HepG2 (cell line): ENCODE results near the gene TMEM198. TPM values are rescaled to one million over a fixed set of nuclear protein-coding genes. Genes with fewer than 3 reads are reported as not detected.
A peak's percentile ranks its signal among the peaks of the same experiment; 100 is the strongest.

ENCODE experiments used
- AGO1 ChIP-seq: fragments of 200-400 bp; formaldehyde crosslinking; IDR thresholded peaks from 2 replicates; pipeline ENCODE4 v1.6.1; 2017; ENCODE audit warnings: mild to moderate bottlenecking, low read depth, low read length, moderate library complexity; ENCODE audit not compliant: poor library complexity, severe bottlenecking
- ARHGAP35 ChIP-seq: sonication (generic); formaldehyde crosslinking; IDR thresholded peaks from 2 replicates; pipeline ENCODE4 v1.9.0; 2022; ENCODE audit warnings: mild to moderate bottlenecking, inconsistent platforms, moderate library complexity, missing genetic modification reagents, borderline replicate concordance
- CAMTA2 ChIP-seq: sonication (generic); formaldehyde crosslinking; IDR thresholded peaks from 2 replicates; pipeline ENCODE4 v1.4.0; 2020; ENCODE audit warnings: mild to moderate bottlenecking, missing genetic modification reagents, borderline replicate concordance
- CSRNP2 ChIP-seq: sonication (generic); formaldehyde crosslinking; conservative IDR thresholded peaks from 2 replicates; pipeline ENCODE4 v1.8.0; 2022; ENCODE audit warnings: low read depth, missing genetic modification reagents
- EEA1 ChIP-seq: sonication (generic); formaldehyde crosslinking; IDR thresholded peaks from 2 replicates; pipeline ENCODE4 v1.5.1; 2020; ENCODE audit warnings: mild to moderate bottlenecking, missing genetic modification reagents, borderline replicate concordance
- HOXA7 ChIP-seq: sonication (generic); formaldehyde crosslinking; IDR thresholded peaks from 2 replicates; pipeline ENCODE4 v1.8.1; 2022; ENCODE audit warnings: mild to moderate bottlenecking, missing genetic modification reagents, moderate library complexity
- ISX ChIP-seq: sonication (generic); formaldehyde crosslinking; conservative IDR thresholded peaks from 2 replicates; pipeline ENCODE4 v1.5.0; 2020; ENCODE audit warnings: missing genetic modification reagents
- JUND ChIP-seq: sonication (generic); formaldehyde crosslinking; IDR thresholded peaks from 2 replicates; pipeline ENCODE4 v1.8.0; 2022; ENCODE audit warnings: mild to moderate bottlenecking, missing genetic modification reagents
- MEIS1 ChIP-seq: sonication (generic); formaldehyde crosslinking; IDR thresholded peaks from 2 replicates; pipeline ENCODE4 v1.9.0; 2021; ENCODE audit warnings: mild to moderate bottlenecking, missing genetic modification reagents, moderate library complexity, borderline replicate concordance
- MTA3 ChIP-seq: sonication (generic); formaldehyde crosslinking; IDR thresholded peaks from 2 replicates; pipeline ENCODE4 v1.4.0; 2020; ENCODE audit warnings: missing genetic modification reagents
- NFKBIZ ChIP-seq: IDR thresholded peaks from 2 replicates; pipeline ENCODE4 v1.6.1; 2018; ENCODE audit warnings: missing genetic modification reagents, missing compliant biosample characterization
- SMARCC2 ChIP-seq: fragments of 450-650 bp; IDR thresholded peaks from 2 replicates; pipeline ENCODE4 v1.6.1; 2017; ENCODE audit warnings: antibody characterized with exemption, mild to moderate bottlenecking
- SRSF9 ChIP-seq: fragments of 200-400 bp; formaldehyde crosslinking; IDR thresholded peaks from 2 replicates; pipeline ENCODE4 v1.6.1; 2018; ENCODE audit warnings: borderline replicate concordance, mild to moderate bottlenecking, low read depth, low read length; ENCODE audit not compliant: insufficient read depth, poor library complexity, severe bottlenecking
- THAP11 ChIP-seq: IDR thresholded peaks from 2 replicates; pipeline ENCODE4 v1.6.1; 2016; ENCODE audit warnings: missing biosample characterization, missing genetic modification reagents
- YEATS4 ChIP-seq: sonication (generic); formaldehyde crosslinking; IDR thresholded peaks from 2 replicates; pipeline ENCODE4 v1.4.0; 2020; ENCODE audit warnings: missing genetic modification reagents, borderline replicate concordance
- ZBTB26 ChIP-seq: IDR thresholded peaks from 2 replicates; pipeline ENCODE4 v1.6.1; 2016; ENCODE audit warnings: missing compliant biosample characterization, missing genetic modification reagents, borderline replicate concordance
- ZKSCAN5 ChIP-seq: sonication (generic); formaldehyde crosslinking; IDR thresholded peaks from 2 replicates; pipeline ENCODE4 v1.5.1; 2020; ENCODE audit warnings: mild to moderate bottlenecking, missing genetic modification reagents
- ZNF17 ChIP-seq: sonication (generic); formaldehyde crosslinking; IDR thresholded peaks from 2 replicates; pipeline ENCODE4 v1.5.0; 2020; ENCODE audit warnings: mild to moderate bottlenecking, missing genetic modification reagents
- ZNF253 ChIP-seq: sonication (generic); formaldehyde crosslinking; IDR thresholded peaks from 2 replicates; pipeline ENCODE4 v1.8.0; 2022; ENCODE audit warnings: mild to moderate bottlenecking, missing genetic modification reagents, borderline replicate concordance
- ZNF264 ChIP-seq: sonication (generic); formaldehyde crosslinking; IDR thresholded peaks from 2 replicates; pipeline ENCODE4 v1.4.0; 2020; ENCODE audit warnings: missing genetic modification reagents
- ZNF317 ChIP-seq: sonication (generic); formaldehyde crosslinking; IDR thresholded peaks from 2 replicates; pipeline ENCODE4 v1.5.0; 2020; ENCODE audit warnings: mild to moderate bottlenecking, missing genetic modification reagents
- ZNF569 ChIP-seq: sonication (generic); formaldehyde crosslinking; IDR thresholded peaks from 2 replicates; pipeline ENCODE4 v1.5.0; 2020; ENCODE audit warnings: mild to moderate bottlenecking, missing genetic modification reagents, moderate library complexity, borderline replicate concordance
- ZNF713 ChIP-seq: sonication (generic); formaldehyde crosslinking; IDR thresholded peaks from 2 replicates; pipeline ENCODE4 v1.4.0; 2020; ENCODE audit warnings: mild to moderate bottlenecking, missing genetic modification reagents
- ZNF768 ChIP-seq: sonication (generic); formaldehyde crosslinking; IDR thresholded peaks from 2 replicates; pipeline ENCODE4 v1.4.0; 2020; ENCODE audit warnings: missing genetic modification reagents
- polyA plus RNA-seq, 8 experiments: library from polyadenylated mRNA; depleted of rRNA in 3 of 8; stranded (reverse) in 7 of 8; unstranded in 1 of 8; fragments of >200 nt; fragmentation: Illumina TruSeq in 4 of 8; extraction: Trizol in 4 of 8; gene quantifications; 2 replicates each; pipeline versions ENCODE4 v1.2.1 to v1.2.3, GENCODE V29; 2011 to 2016; ENCODE audit warnings: low read depth in 4 of 8, missing spikeins in 1 of 8, mixed read lengths in 1 of 8; ENCODE audit not compliant: insufficient read depth in 1 of 8
- total RNA-seq, 5 experiments: library from RNA; depleted of rRNA; stranded (reverse); fragments of >200 nt; fragmentation: Illumina TruSeq; extraction: Trizol; gene quantifications; 2 replicates each; pipeline ENCODE4 v1.2.3, GENCODE V29; 2016; ENCODE audit warnings: low read depth in 1 of 5
- TF ChIP-seq, protein P1 (sequence below): sonication (generic); formaldehyde crosslinking; IDR thresholded peaks from 2 replicates; pipeline ENCODE4 v1.5.1; 2020; ENCODE audit warnings: mild to moderate bottlenecking, missing genetic modification reagents

Gene TMEM198
- total and polyA plus RNA-seq, 2 of the 13 experiments (the other 11 are each of a cell fraction or from before 2014, with no cell fraction given) = 17.3 to 23.5 TPM

GRCh38 chr2:219561179-219562048 lies 17.6 kb downstream of the TMEM198 start (continued):
- TF ChIP-seq HOXA7 (CRISPR knock-in tag) (no peak), NFKBIZ (CRISPR knock-in tag) (no peak), ZNF17 (no peak), ARHGAP35 (CRISPR knock-in tag) (no peak), ZNF264 (no peak), YEATS4 (CRISPR knock-in tag) (no peak), ZNF317 (no peak), ZKSCAN5 (CRISPR knock-in tag) (no peak), MEIS1 (CRISPR knock-in tag) (no peak), CSRNP2 (CRISPR knock-in tag) (no peak), ZNF253 (no peak), ISX (CRISPR knock-in tag) (no peak), MTA3 (no peak), ZNF569 (CRISPR knock-in tag) (no peak), SRSF9 (no peak), JUND (no peak), ZNF768 (CRISPR knock-in tag) (no peak), THAP11 (CRISPR knock-in tag) (no peak), ZNF713 (CRISPR knock-in tag) (no peak), ZBTB26 (CRISPR knock-in tag) (no peak), EEA1 (CRISPR knock-in tag) (no peak), SMARCC2 (no peak), AGO1 (peak; percentile 46), CAMTA2 (CRISPR knock-in tag) (no peak)
- TF ChIP-seq, protein P1, sequence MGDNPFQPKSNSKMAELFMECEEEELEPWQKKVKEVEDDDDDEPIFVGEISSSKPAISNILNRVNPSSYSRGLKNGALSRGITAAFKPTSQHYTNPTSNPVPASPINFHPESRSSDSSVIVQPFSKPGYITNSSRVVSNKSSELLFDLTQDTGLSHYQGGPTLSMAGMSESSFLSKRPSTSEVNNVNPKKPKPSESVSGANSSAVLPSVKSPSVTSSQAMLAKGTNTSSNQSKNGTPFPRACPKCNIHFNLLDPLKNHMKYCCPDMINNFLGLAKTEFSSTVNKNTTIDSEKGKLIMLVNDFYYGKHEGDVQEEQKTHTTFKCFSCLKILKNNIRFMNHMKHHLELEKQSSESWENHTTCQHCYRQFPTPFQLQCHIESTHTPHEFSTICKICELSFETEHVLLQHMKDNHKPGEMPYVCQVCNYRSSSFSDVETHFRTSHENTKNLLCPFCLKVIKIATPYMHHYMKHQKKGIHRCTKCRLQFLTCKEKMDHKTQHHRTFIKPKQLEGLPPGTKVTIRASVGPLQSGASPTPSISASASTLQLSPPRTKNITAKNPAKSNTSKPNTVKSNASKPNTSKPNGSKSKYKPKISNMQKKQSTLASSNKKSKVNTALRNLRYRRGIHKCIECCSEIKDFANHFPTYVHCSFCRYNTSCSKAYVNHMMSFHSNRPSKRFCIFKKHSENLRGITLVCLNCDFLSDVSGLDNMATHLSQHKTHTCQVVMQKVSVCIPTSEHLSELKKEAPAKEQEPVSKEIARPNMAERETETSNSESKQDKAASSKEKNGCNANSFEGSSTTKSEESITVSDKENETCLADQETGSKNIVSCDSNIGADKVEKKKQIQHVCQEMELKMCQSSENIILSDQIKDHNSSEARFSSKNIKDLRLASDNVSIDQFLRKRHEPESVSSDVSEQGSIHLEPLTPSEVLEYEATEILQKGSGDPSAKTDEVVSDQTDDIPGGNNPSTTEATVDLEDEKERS (CRISPR knock-in tag) = no peak
